ENCODE results near the gene C10orf88.
A peak's percentile ranks its signal among the peaks of the same experiment; 100 is the strongest.

Gene C10orf88

GRCh38 chr10:122953902-122954730, at the start of gene C10orf88:
Gene C10orf88 (minus strand): TSS chr10:122954227. CDS start chr10:122954178, 49 bp downstream.
- peak; percentile 94 for DNase-seq

GRCh38 chr10:123001370-123001769, 47.3 kb upstream of the C10orf88 start:
- DNase-seq = no peak

DNA sequence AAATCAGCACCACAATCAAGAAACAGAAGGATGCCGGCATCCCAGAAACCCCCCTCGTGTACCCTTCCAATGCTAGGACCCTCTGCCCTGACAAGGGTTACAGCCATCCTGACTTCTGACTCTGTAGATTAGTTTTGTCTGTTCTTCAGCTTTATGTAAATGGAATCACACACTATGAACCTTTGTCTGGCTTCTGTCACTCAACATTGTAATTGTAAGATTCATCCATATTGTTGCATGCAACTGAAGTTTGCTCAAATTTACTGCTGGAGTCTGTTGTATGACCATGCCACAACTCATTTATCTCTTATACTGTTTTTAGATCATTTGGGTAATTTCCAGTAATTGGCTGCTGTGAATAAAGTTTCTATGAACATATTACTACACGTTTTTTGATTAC, 46.1 kb upstream of the C10orf88 start:
- no peak for DNase-seq

GRCh38 chr10:122999347-122999746, 45.3 kb upstream of the C10orf88 start:
- no peak for DNase-seq

GRCh38 chr10:122998934-122999333, 44.9 kb upstream of the C10orf88 start:
- DNase-seq = no peak

DNA sequence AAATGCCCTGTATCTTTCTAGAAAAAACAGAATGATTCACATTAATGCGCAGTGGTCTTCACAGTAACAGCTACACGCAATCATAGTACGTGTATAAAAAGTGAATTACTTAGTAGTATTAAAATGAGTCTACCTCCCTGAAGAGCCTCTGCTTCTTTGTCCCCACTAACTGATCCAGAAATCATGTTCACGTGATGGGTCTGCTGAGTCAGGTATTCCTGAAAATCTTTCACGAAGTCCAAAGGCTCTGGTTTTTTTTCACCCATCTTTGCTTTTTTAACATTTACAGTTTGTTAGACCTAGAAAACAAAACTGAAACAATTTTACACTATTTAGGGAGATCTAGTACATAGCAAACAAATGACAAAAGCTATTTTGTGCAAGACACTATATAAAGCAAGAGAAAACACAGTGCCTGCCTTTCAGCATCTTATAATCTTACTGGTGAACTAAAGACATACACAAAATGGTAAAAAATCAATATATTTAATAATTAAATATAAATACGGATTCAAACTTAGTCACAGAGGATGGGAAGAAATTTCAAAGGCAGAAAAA, 44.4 kb upstream of the C10orf88 start:
- no peak for DNase-seq

DNA sequence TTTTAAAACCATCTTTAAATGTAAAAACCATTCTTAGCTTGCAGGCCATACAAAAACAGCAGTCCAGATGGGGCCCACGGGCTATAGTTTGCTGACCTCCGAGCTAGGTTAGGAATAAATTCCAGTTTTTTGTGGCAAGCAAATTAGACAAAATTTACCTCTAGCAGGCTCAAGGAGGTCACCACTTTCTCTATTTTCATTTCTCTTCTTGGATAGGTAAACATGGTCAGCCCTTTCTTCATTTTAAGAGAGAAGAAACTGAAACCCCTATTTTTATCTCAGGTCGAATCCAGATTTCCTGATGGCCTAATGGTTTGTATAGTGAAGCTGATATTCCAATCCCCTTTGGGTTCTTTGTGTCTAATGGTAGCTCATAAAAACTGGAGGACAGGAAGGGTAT, 43.8 kb upstream of the C10orf88 start:
- DNase-seq = no peak

DNA sequence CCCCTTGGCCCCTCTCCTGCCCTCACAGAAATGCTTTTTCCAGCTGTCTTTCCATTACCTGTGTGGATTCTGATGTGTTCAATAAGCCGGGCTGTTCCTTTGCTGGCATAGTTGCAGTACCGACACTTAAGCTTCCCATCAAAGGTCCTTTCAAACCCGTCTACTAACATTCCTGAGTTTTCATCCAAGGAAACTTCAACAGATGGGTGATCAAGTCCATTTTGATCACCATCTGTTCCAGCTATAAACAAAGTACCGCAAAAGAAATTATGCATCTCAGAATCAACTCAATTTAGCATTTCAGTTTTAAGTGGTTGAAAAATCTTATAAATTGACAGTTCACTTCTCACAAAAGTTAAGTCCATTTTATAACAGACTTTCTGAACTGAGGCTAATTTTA, 41.9 kb upstream of the C10orf88 start:
- DNase-seq = peak; percentile 31

DNA sequence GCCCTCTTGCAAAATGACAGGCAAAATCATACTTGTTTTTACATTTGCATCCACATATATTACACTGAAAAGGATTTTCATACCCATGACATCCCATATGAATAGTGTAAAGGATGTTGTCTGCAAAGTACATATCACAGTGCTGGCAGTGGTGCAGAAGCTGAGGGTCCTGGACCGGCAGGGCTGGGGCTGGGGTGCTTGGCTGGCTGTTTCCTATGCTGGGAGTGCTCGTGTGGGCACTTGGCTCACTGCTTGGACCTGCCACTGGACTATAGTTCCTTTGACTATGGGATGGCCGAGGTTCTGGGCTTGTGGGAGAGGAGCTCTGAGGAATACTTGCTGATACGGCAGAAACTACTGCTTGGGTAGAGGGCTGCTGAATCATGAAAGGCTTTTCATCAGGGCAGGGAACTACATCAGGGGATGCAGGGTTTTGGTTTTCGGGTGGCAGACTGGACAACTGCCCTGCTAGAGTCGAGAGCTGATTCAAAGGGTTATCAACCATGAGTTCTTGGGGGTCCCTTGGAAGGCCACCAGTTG, 39.8 kb upstream of the C10orf88 start:
- DNase-seq = no peak

GRCh38 chr10:122992031-122992585, 38.1 kb upstream of the C10orf88 start:
- no peak for DNase-seq

GRCh38 chr10:122990278-122990677, 36.3 kb upstream of the C10orf88 start:
- peak; percentile 4 for DNase-seq

DNA sequence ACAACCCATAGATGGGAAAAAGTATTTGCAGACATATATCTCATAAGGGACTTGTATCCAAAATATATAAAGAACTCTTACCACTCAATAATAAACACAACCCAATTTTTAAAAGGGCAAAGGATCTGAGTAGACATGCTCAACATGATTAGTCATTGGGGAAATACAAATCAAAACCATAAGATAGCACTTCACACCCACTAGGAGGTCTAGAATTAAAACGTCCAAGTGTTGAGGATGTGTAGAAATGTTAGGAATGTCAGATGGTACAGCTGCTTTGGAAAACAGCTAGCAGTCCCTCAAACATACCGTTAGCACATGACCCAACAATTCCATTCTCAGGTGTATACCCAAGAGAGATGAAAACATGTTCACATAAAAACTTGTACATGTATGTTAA, 34.5 kb upstream of the C10orf88 start:
- DNase-seq = no peak

DNA sequence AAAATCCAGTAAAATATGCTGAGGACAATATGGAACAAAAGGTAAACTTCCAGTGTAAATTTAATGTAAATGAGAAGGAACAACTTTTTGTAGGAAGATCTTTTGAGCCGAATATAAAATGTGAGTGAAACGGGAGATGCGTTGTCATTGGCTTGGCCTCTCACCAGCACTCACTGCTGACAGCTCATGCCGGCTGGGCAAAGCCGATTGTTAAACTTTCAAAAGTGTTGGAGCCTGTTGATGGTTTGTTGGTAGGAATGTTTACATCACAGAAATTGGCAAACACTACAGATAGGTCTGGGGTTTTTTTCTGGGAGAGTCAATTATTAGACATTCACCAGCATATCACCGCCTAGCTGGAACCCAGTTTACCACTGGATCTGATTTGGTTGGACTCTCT, 32.3 kb upstream of the C10orf88 start:
- no peak for DNase-seq

GRCh38 chr10:122984708-122985107, 30.7 kb upstream of the C10orf88 start:
- DNase-seq = no peak

- no peak for DNase-seq
Measured at GRCh38 chr10:122983898-122984297, 29.9 kb upstream of the C10orf88 start.

GRCh38 chr10:122981066-122981464, 27.0 kb upstream of the C10orf88 start:
- no peak for DNase-seq

GRCh38 chr10:122980209-122981065, 26.4 kb upstream of the C10orf88 start, which contains the start of gene PSTK:
Gene PSTK (plus strand): TSS chr10:122980401. CDS start chr10:122980480, 79 bp downstream.
- peak; percentile 55 for DNase-seq

DNA sequence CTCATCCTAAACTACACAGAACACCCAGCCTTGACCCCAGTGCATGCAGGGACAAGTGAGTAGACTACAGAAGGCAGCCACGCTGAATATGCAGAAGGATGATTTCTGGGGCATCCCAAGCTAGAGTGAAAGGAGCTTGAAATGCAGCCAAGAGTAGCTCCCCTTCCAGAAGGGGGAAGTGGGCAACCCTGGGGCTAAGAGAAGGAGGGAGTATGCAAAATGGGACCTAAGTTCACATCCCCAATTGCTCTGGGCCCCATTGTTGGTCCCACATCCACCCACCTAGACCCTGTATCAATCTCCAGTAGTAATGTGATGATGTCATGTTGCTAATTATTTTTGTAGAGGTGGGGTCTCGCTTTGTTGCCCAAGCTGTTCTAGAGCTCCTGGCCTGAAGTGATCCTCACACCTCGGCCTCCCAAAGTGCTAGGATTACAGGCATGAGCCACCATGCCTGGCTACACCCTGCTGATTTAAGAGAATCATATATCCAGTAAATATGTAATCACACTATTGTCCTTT, 20.6 kb upstream of the C10orf88 start:
- no peak for DNase-seq

DNA sequence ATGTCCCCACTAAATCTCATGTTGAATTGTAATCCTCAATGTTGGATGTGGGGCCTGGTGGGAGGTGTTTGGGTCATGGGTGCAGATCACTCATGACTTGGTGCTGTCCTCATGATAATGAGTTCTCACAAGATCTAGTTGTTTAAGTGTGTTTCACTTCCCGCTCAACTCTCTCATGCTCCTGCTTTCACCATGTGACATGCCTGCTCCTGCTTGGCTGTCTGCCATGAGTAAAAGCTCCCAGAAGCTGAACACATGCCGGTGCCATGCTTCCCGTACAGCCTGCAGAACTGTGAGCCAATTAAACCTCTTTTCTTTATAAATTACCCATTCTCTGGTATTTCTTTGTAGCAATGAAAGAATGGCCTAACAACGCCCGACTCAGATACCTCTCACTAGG, 20.0 kb upstream of the C10orf88 start:
- DNase-seq = no peak

GRCh38 chr10:122968698-122969097, 14.7 kb upstream of the C10orf88 start:
- DNase-seq = no peak

- DNase-seq = no peak
Measured at GRCh38 chr10:122966879-122967278, 12.9 kb upstream of the C10orf88 start.

- DNase-seq = no peak
Measured at GRCh38 chr10:122962405-122962804, 8.4 kb upstream of the C10orf88 start.

DNA sequence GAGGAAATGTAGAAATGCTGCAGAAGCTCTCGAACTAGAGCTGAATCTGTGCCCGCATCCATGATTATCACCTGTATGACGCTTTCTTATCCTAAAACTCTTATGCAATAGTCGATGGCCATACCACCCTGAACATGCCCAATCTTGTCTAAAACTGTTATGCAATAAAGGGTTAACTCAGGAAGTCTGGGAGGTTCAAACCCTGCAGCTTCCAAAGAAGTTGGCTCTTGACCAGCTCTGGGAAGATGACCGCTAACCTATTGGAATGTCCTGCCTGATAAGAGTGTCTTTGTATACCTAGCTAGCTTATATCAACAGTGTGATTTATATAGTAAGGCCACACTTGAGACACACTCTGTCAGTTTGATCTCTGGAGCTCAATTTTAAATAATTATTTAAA, 3.4 kb upstream of the C10orf88 start:
- DNase-seq = no peak

All from DMS 273 treated with DMSO at 0.1 percent for 48 hours (cell line).